HepG2 (cell line): Measurements from ENCODE around the gene HEPHL1.

Source experiments
- KDM5A ChIP-seq: fragments of 200-600 bp; sonication (generic); IDR thresholded peaks from 2 replicates; pipeline ENCODE4 v1.7.0; 2018; ENCODE audit warnings: antibody characterized with exemption, mild to moderate bottlenecking, low read length, borderline replicate concordance
- SP1 ChIP-seq, 2 experiments: fragments of 450-650 bp in 1 of 2; sonication (generic) in 1 of 2; formaldehyde crosslinking in 1 of 2; IDR thresholded peaks; 2 replicates each; pipeline versions ENCODE4 v1.4.0 to v1.6.1; 2016 to 2020; ENCODE audit warnings: missing genetic modification reagents in 1 of 2
- YY1 ChIP-seq: IDR thresholded peaks from 2 replicates; pipeline ENCODE4 v1.6.1; 2011; ENCODE audit warnings: low read length, low read depth, moderate library complexity, mild to moderate bottlenecking; ENCODE audit not compliant: insufficient read depth, insufficient replicate concordance

GRCh38 chr11:93993747-93994146 is 27.4 kb upstream of the HEPHL1 start:
- no peak for TF ChIP-seq KDM5A
- no peak for TF ChIP-seq SP1 (IDR thresholded peaks at IDR 0.05)
- no peak for TF ChIP-seq SP1 (CRISPR knock-in tag; IDR thresholded peaks at IDR 0.05)
- no peak for TF ChIP-seq YY1
